Measurements from ENCODE around the gene MED25. TPM values are rescaled to one million over a fixed set of nuclear protein-coding genes. Genes with fewer than 3 reads are reported as not detected.

MED25 gene
- polyA plus RNA-seq, 1 donor from 2014 or later, result 18.9 TPM

DNA sequence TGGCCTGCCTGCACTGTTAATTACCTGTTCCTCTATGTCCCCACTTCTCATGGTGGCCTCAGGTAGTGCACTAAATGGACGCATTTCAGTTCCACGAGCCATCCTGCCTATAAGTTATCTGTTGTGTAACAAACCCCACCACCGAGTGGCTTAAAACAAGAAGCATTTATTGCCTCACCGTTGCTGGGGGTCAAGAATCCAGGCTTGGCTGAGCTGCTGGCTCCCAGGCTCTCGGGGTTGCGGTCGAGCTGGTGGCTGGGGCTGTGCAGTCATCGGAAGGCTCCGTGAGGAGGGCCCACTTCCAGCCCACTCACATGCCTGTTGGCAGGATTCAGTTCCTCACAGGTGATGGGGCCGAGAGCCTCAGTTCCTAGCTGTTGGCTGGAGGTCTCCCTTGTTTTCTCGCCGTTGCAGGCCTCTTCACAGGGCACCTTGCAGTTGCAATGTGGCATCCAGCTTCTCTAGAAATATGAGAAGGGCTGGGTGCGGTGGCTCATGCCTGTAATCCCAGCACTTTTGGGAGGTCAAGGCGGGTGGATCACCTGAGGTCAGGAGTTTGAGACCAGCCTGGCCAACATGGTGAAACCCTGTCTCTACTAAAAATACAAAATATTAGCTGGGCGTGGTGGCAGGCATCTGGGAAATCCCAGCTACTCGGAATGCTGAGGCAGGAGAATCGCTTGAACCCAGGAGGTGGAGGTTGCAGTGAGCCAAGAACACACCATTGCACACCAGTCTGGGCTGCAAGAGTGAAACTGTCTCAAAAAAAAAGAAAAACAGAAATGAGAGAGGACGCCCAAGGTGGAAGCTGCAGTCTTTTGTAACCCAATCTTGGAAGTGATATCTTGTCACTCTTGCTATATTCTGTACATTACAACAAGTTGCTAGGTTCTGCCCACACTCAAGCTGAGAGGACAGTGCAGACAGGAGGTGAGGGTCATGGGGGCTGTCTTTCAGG is 26.3 kb downstream of the MED25 start:
- Histone ChIP-seq H3K9me3 (ENCODE audit: low read length) (no peaks in the 10 kb centered on the region), H3F3A (ENCODE audit: insufficient read depth, low read length, poor library complexity, severe bottlenecking) (no peaks in the 10 kb centered on the region), H3K4me3 (ENCODE audit: low read length) (no peak overlapping the region), H4K20me1 (ENCODE audit: insufficient read depth) (no peaks in the 10 kb centered on the region), H3K27me3 (ENCODE audit: insufficient read depth, low read depth, low read length) (no peaks in the 10 kb centered on the region), H3K27ac (ENCODE audit: low read length) (no peak overlapping the region), H3K9me2 (ENCODE audit: insufficient read depth, low read length) (no peaks in the 10 kb centered on the region), H2AFZ (ENCODE audit: low read depth, low read length) (no peak overlapping the region), H3K79me2 (replicated peaks; ENCODE audit: insufficient read depth, low read length) (no peaks in the 10 kb centered on the region), H3K36me3 (ENCODE audit: insufficient read depth, low read length) (peaks cover 10% of the 10 kb centered on the region), H3K4me2 (ENCODE audit: low read length) (no peak overlapping the region), H3K9ac (ENCODE audit: low read length) (no peak overlapping the region)
- no peak for TF ChIP-seq MXI1 (conservative IDR thresholded peaks at IDR 0.05; ENCODE audit: poor library complexity, severe bottlenecking)
- TF ChIP-seq EP300 (conservative IDR thresholded peaks at IDR 0.05; ENCODE audit: poor library complexity, severe bottlenecking), result no peak
- TF ChIP-seq, protein P1, sequence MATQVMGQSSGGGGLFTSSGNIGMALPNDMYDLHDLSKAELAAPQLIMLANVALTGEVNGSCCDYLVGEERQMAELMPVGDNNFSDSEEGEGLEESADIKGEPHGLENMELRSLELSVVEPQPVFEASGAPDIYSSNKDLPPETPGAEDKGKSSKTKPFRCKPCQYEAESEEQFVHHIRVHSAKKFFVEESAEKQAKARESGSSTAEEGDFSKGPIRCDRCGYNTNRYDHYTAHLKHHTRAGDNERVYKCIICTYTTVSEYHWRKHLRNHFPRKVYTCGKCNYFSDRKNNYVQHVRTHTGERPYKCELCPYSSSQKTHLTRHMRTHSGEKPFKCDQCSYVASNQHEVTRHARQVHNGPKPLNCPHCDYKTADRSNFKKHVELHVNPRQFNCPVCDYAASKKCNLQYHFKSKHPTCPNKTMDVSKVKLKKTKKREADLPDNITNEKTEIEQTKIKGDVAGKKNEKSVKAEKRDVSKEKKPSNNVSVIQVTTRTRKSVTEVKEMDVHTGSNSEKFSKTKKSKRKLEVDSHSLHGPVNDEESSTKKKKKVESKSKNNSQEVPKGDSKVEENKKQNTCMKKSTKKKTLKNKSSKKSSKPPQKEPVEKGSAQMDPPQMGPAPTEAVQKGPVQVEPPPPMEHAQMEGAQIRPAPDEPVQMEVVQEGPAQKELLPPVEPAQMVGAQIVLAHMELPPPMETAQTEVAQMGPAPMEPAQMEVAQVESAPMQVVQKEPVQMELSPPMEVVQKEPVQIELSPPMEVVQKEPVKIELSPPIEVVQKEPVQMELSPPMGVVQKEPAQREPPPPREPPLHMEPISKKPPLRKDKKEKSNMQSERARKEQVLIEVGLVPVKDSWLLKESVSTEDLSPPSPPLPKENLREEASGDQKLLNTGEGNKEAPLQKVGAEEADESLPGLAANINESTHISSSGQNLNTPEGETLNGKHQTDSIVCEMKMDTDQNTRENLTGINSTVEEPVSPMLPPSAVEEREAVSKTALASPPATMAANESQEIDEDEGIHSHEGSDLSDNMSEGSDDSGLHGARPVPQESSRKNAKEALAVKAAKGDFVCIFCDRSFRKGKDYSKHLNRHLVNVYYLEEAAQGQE (IDR thresholded peaks at IDR 0.05; ENCODE audit: borderline replicate concordance), result no peak
- TF ChIP-seq POLR2AphosphoS5 (IDR thresholded peaks at IDR 0.05), result no peak
- no peak for TF ChIP-seq TAF1 (IDR thresholded peaks at IDR 0.05; ENCODE audit: low read depth)
- TF ChIP-seq EZH2 (IDR thresholded peaks at IDR 0.05; ENCODE audit: borderline replicate concordance, insufficient read depth, low read length, poor library complexity, severe bottlenecking), result no peak
- TF ChIP-seq SMC3 (conservative IDR thresholded peaks at IDR 0.05; ENCODE audit: poor library complexity), result no peak
- TF ChIP-seq RAD21 (conservative IDR thresholded peaks at IDR 0.05), result no peak
- TF ChIP-seq, protein P2, sequence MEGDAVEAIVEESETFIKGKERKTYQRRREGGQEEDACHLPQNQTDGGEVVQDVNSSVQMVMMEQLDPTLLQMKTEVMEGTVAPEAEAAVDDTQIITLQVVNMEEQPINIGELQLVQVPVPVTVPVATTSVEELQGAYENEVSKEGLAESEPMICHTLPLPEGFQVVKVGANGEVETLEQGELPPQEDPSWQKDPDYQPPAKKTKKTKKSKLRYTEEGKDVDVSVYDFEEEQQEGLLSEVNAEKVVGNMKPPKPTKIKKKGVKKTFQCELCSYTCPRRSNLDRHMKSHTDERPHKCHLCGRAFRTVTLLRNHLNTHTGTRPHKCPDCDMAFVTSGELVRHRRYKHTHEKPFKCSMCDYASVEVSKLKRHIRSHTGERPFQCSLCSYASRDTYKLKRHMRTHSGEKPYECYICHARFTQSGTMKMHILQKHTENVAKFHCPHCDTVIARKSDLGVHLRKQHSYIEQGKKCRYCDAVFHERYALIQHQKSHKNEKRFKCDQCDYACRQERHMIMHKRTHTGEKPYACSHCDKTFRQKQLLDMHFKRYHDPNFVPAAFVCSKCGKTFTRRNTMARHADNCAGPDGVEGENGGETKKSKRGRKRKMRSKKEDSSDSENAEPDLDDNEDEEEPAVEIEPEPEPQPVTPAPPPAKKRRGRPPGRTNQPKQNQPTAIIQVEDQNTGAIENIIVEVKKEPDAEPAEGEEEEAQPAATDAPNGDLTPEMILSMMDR (IDR thresholded peaks at IDR 0.05; ENCODE audit: poor library complexity, severe bottlenecking), result no peak

DNA sequence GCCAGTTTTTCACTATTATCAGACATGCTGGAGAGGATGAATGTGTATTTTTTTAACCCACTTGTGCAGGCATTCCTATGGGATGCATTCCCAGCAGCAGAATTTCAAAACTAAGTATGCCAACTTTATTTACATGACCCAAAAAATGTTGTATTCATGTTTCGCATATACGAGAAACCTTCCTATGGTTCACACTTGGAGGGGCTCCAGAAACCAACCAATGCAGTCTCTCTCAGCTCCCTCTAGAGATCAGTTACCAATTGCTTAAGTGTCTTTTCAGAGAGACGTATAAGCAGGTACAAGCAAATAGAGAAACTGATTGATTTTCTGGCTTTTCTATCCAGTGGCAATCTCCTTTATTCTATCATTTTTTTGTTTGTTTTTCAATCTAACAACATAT is 27.3 kb downstream of the MED25 start:
- no peaks in the 10 kb centered on the region for H3K9me3 ChIP-seq (ENCODE audit: low read length)
- no peaks in the 10 kb centered on the region for H4K20me1 ChIP-seq (ENCODE audit: insufficient read depth)
- H3K4me2 ChIP-seq (ENCODE audit: low read length), result no peak overlapping the region
- no peak overlapping the region for H3K9ac ChIP-seq (ENCODE audit: low read length)
- peaks cover 7% of the 10 kb centered on the region for H3K36me3 ChIP-seq (ENCODE audit: insufficient read depth, low read length)
- TF ChIP-seq, protein P1 (IDR thresholded peaks at IDR 0.05; ENCODE audit: borderline replicate concordance), result no peak
- TF ChIP-seq SMC3 (conservative IDR thresholded peaks at IDR 0.05; ENCODE audit: poor library complexity) (no peak), TAF1 (IDR thresholded peaks at IDR 0.05; ENCODE audit: low read depth) (no peak), RAD21 (conservative IDR thresholded peaks at IDR 0.05) (no peak), EP300 (conservative IDR thresholded peaks at IDR 0.05; ENCODE audit: poor library complexity, severe bottlenecking) (no peak), POLR2AphosphoS5 (IDR thresholded peaks at IDR 0.05) (no peak), EZH2 (IDR thresholded peaks at IDR 0.05; ENCODE audit: borderline replicate concordance, insufficient read depth, low read length, poor library complexity, severe bottlenecking) (no peak), MXI1 (conservative IDR thresholded peaks at IDR 0.05; ENCODE audit: poor library complexity, severe bottlenecking) (no peak)
- TF ChIP-seq, protein P2 (IDR thresholded peaks at IDR 0.05; ENCODE audit: poor library complexity, severe bottlenecking), result no peak
- no peaks in the 10 kb centered on the region for H3K79me2 ChIP-seq (replicated peaks; ENCODE audit: insufficient read depth, low read length)
- H3K27ac ChIP-seq (ENCODE audit: low read length), result no peak overlapping the region
- H3K27me3 ChIP-seq (ENCODE audit: insufficient read depth, low read depth, low read length), result no peaks in the 10 kb centered on the region
- no peaks in the 10 kb centered on the region for H3F3A ChIP-seq (ENCODE audit: insufficient read depth, low read length, poor library complexity, severe bottlenecking)
- H3K9me2 ChIP-seq (ENCODE audit: insufficient read depth, low read length), result no peaks in the 10 kb centered on the region
- no peak overlapping the region for H2AFZ ChIP-seq (ENCODE audit: low read depth, low read length)
- no peak overlapping the region for H3K4me3 ChIP-seq (ENCODE audit: low read length)
